Occipital lobe (tissue), 2 donors: ENCODE data around the gene ETV1. TPM values are rescaled to one million over a fixed set of nuclear protein-coding genes. Genes with fewer than 3 reads are reported as not detected.
"Not testable (repeated sequence)": the region's sequence is repeated elsewhere in the genome, so short reads cannot be mapped to it uniquely, and the experiment has no call there.

ENCODE experiments used
- DNase-seq: peaks from one replicate; lab custom pipeline; 2025; lab: John Stamatoyannopoulos, UW
- total RNA-seq: library from RNA; depleted of rRNA; stranded (reverse); fragments of >200 nt; gene quantifications from one replicate; pipeline ENCODE4 v1.2.3, GENCODE V29; 2014

ETV1 gene
- total RNA-seq, 1 donor from 2014 or later, result 66.1 TPM

- DNase-seq, result no peak
Observed at GRCh38 chr7:13933091-13933490, 56.4 kb downstream of the ETV1 start.

- no peak for DNase-seq
Observed at GRCh38 chr7:13932131-13932530, 57.3 kb downstream of the ETV1 start.

- no peak for DNase-seq
Observed at GRCh38 chr7:13921062-13921461, 68.4 kb downstream of the ETV1 start.

- DNase-seq, result no peak
Observed at GRCh38 chr7:13920053-13920697, 69.3 kb downstream of the ETV1 start.

- DNase-seq, result not testable (repeated sequence)
Observed at GRCh38 chr7:13918333-13918732, 71.1 kb downstream of the ETV1 start.

- DNase-seq, result not testable (repeated sequence)
Observed at GRCh38 chr7:13917103-13917502, 72.4 kb downstream of the ETV1 start.

GRCh38 chr7:13915891-13916290 lies 73.6 kb downstream of the ETV1 start:
- DNase-seq, result no peak

- no peak for DNase-seq
Observed at GRCh38 chr7:13912715-13913278, 76.7 kb downstream of the ETV1 start.

- DNase-seq, result no peak
Observed at GRCh38 chr7:13911909-13912308, 77.6 kb downstream of the ETV1 start.

GRCh38 chr7:13910805-13911551 lies 78.5 kb downstream of the ETV1 start:
- DNase-seq, result no peak

GRCh38 chr7:13908667-13909397 lies 80.6 kb downstream of the ETV1 start:
- DNase-seq, result no peak

GRCh38 chr7:13907831-13908230 lies 81.6 kb downstream of the ETV1 start:
- no peak for DNase-seq

GRCh38 chr7:13904689-13905088 lies 84.8 kb downstream of the ETV1 start:
- no peak for DNase-seq

- DNase-seq, result no peak
Observed at GRCh38 chr7:13904007-13904406, 85.5 kb downstream of the ETV1 start.

GRCh38 chr7:13901577-13901976 lies 87.9 kb downstream of the ETV1 start:
- DNase-seq, result no peak

- DNase-seq, result no peak
Observed at GRCh38 chr7:13898957-13899670, 90.4 kb downstream of the ETV1 start.

- DNase-seq, result no peak
Observed at GRCh38 chr7:13897819-13898218, 91.6 kb downstream of the ETV1 start.

- no peak for DNase-seq
Observed at GRCh38 chr7:13894954-13895353, 94.5 kb downstream of the ETV1 start.

- no peak for DNase-seq
Observed at GRCh38 chr7:13894377-13894776, 95.1 kb downstream of the ETV1 start.

- DNase-seq, result no peak
Observed at GRCh38 chr7:13890793-13891192, 98.7 kb downstream of the ETV1 start.

GRCh38 chr7:13886356-13886755 lies 103.1 kb downstream of the ETV1 start:
- DNase-seq, result no peak
